ENCODE results near the gene ARHGEF3.

Gene ARHGEF3

DNA sequence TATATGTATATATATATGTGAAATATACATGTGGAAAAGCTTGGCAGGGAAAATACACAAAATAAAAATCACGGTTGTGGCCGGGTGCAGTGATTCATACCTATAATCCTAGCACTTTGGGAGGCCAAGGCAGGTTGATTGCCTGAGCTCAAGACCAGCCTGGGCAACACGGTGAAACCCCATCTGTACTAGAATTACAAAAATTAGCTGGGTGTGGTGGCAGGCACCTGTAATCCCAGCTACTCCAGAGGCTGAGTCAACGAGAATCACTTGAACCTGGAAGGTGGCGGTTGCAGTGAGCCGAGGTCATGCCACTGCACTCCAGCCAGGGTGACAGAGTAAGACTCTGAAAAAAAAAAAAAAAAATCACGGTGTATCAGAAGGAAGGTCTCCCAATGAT, 20.8 kb upstream of the ARHGEF3 start:
- no peak for DNase-seq

DNA sequence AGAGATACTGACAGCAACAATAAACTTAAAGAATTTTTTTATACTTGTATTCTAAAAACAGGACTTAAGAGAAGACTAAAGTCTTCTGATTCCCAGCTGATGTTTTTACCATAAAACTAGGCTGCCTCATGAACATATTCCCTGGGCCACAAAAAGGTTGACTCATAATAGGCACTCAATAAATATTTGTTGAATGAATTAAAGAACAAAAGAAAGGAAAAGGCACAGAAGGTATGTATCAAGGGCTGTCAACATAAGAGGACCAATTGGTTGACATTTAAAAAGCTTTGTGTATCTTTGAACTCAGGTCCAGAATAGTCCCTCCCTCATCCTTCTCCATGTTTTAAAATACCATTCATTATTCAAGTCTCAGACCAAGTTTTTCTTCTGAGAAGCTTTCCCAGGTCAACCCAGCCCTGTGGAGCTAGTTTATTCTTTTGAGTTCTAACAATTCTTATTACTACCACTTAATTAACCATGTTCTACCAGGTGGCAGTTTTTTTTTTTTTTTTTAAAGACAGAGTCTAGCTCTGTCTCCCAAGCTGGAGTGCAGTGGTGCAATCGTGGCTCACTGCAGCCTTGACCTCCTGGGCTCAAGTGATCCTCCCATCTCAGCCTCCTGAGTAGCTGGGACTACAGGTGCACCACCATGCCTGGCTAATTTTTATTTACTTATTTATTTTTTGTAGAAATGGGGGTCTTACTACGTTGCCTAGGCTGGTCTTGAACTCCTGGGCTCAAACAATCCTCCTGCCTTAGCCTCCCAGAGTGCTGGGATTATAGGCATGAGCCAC, 17.5 kb upstream of the ARHGEF3 start:
- no peak for DNase-seq

DNA sequence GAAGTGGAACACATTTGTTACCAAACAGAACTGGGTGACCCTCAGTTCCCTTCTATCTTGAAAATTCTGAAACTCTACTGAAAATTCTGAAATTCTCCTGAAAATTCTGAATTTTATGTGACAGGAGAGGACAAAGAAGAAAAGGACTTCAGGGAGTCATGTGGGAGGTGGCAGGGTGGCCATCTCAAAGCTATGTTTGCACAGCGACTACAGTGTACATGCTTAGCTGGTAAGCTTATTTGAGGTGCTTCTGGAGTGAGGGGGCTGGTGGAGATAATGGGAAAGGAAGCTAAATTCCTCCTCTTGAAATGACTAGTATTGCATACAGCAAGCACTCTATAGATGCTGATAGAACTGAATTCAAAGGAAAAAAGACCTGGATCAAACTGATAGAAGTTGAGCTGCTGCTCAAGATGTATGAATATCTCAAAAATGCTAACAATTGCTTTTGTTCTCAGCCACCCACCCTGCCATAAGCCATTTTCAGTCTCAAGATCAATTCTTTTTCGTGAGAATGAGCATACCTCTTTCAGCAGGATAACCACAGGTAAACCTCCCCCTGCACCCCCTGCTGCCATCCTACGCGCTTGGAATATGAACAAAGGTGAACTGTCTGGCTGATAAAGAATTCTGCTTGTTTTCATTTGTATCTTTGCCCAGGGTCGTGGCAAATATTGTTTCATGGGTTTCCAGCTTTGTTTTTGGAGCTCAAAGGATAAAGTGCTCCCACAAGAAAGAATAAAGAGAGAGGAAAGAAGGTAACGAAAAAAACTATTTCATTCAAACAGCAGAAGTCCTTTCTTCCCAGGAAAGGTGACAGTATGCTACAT, 16.6 kb upstream of the ARHGEF3 start:
- DNase-seq = no peak

DNA sequence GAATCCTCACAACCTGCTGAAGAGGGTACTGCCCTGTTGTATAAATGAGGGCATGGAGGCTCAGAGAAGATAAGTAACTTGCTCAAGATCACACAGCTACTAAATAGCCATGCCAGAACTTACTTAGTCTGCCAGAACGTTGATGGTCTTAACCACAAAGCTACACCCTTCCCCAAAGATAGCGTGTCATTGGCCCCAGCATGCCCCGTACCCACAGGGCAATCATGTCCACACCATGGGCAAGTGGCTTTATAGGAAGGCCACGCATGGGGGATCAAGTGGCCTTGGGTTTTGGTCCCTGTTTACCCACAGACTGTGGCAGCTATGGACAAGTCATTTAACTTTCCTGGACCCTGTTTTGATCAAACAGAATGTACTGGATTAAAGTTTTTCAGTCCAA, 15.9 kb upstream of the ARHGEF3 start:
- no peak for DNase-seq

DNA sequence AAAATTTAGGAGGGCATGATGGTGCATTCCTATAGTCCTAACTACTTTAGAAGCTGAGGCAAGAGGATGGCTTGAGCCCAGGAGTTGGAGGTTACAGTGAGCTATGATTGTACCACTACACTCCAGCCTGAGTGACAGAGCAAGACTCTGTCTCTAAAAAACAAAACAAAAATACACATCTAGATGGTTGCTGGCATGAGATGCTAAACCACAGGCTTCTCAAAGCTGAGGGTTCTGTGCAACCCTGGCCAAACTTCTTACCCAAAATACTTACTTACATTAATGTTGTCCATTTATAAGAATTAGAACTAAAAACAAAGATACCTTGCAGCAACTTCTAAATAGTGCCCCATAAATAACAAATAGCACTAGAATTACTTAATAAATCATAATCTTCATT, 14.3 kb upstream of the ARHGEF3 start:
- no peak for DNase-seq

DNA sequence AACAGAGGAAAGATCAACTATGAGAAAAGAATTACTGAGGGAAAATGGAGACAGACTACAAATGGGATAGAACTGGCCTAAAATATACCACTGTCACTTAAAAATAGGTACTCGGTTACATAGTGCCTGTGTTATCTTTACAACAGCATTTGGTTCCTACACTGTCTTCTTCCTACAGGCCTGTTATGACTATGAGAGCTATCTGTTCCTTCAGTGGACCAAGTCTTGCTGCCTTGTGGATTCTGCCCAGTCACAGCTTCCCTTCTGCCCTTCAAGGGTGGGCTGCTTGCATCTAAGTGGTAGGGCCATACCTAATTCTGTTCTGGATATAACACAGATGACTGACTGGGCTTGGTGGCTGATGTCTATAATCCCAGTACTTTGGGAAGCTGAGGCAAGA, 13.8 kb upstream of the ARHGEF3 start:
- no peak for DNase-seq

DNA sequence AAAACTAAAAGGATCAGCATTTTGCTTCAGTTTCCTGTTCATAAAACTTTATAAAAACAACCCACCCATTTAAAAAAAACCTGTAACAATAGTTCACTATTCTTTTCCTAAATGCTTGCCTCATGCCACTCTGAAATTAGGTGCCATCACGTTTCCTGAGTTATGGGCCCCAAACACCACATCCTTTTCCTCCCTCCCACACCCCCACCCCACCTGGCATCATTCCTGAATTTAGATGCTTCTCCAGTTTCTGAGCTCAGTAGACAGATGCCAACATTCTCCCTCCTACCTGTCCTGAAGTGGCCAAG, 11.9 kb upstream of the ARHGEF3 start:
- DNase-seq = no peak

DNA sequence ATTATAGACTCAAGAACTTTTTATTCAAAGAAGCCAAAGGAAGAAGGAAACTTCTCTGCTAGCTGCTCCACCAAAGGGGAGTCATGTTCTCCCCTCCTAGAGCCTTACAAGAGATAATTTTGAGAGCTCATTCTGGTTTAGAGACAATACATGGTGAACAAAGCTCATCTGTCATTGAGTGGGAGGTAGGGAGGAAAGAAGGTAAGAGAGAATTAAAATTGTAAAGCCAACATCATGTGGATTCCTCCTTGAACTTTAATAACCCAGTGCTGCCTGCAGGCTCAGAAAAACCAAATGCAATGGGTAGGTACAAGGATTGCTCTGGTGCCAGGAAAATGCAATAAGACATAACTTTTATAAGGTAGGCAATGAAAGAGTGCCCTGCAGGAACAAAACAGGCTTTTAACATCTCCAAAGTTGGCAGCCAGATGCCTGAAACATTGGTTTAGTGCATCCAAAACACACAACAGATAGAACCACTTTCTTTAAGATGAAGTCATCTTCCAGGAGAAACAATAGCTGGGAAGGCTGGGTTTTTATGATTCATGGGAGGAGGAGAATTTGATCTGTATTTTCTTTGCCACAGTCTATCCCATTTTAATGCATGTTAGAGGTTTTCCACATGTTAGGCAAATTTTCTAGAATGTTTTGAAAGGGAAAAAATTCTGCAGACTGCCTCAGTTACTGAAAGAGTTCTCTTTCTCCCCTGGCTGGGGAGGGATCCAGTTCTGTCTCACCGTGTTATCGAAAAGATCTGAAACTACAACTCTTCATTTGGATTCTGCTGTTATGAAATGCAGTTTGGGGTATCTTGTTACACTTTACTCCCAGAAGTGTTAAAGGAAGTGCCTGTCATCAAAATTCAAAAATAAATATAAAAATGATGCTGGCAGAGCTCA, 11.3 kb upstream of the ARHGEF3 start:
- no peak for DNase-seq

DNA sequence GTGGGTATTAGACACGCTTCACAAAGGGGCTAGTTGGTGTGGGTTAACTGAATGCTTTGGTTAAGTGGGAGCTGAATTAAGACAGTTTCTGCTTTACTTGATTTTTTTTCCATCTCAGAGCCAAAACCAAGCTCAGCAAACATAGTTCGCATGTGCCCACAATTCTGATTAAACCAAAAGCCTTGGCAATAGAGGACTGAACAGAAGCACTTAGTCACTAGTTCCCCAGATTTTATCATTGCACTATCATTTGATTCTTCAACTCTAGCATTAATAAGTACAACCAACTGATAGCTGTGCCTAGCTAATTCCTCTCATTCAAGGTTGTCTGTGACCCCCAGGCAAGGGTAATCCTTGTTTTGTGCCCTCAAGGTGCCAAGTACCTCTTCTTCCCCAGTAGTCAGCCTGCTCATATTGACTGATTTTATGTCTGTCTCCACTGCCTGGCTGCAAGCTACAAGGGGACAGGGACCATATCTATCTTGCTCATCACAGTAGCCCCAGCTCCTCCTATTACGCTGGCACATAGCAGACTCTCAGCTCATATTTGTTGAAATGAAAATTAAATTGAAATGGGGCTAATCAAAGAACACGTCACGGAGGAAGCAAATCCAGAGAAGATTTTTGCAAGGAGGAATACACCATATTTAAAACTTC, 9.9 kb upstream of the ARHGEF3 start:
- DNase-seq = no peak

DNA sequence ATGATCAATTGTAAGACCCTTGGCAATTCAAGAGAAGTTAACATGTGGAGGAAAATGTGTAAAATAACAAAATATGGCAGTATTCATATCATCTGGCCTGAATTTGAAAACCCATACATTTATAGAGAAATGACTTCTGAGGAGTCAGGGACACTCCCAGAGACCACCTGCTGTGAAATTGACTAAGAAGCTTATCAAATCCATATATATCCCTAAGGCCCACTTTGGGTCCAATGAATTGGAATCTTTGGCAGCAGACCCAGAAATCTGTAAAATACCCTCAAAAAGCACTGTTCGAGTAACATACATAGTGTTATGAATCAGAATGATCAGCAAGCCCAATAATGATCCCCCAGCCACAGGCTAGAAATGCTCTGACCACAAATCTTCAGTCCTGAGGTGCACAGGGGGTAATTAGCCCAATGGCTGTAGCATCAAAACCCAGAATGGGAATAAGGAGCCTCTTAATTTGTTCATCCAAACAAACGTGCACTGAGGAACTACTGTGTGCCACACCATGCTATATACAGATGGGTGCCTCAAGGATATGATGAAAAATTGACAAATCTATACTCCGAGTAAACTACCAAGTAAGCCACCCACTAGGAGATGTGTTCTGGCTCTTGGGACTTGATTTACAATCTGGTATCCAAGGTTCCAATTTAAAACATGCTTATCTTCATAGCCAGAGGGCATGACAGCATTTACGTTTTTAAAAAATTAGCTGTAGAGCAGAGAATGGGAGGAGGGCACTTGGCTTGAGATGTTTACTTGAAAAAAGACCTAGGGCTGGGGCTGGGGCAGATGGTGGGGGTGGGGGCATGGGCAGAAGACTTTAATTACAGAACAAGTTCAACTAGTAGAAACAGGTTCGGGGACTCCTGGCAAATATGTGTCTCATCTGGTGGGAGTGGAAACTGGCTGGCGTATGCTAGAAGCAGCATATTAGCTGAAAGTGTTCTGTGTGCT, 9.1 kb upstream of the ARHGEF3 start:
- DNase-seq = no peak

DNA sequence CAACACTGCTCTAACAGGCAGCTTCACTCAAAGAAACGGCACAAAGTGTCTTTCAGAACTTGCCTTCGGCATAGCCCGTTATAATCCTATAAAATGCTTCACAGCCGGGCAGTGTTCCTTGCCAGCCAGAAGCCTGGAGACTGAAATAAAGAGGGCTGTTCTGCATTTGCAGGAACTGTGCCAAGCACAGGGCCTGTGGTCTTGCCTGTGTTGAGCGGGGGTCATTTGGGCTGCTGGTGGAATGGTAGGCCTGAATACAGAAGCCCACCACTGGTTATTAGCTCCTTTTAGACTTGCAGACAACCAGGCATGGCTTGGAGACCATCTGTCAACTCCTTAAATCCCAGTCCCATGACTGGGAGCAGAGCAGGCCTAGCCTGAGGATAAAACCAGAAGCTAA, 4.7 kb upstream of the ARHGEF3 start:
- no peak for DNase-seq

DNA sequence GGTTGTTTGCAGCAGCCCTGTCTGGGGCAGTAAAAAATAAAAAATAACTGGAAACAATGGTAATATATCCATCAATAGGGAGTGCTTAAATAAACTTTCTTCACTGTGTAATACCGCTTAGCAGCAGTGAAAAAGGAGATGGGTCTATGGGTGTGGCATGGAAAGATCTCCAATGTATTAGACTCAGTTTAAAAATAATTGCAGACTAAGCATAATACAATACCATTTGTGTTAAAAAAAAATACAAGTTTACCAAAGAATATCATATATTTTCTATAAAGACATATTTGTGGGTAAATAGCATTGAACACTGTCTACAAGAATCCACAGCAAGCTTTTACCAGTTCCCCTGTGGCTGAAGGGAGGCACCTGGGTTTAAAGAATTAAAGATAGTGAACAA, 1.0 kb upstream of the ARHGEF3 start:
- DNase-seq = no peak

DNA sequence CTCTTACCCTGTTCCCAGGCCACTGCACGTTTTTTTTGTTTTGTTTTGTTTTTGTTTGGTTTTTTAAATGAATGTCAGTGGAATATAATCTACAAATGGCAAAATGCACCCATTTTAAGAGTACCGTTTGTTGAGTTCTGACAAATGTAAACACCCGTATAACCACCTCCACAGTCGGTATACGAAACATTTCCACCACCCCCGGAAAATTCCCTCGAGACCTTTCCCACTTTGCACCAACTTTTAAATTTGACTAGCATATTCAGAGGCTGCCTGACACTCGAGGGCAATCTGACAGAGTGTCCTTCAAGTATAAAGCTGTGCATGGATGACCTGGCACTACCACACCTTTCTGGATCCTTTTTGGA, 613 bp upstream of the ARHGEF3 start:
- no peak for DNase-seq

DNA sequence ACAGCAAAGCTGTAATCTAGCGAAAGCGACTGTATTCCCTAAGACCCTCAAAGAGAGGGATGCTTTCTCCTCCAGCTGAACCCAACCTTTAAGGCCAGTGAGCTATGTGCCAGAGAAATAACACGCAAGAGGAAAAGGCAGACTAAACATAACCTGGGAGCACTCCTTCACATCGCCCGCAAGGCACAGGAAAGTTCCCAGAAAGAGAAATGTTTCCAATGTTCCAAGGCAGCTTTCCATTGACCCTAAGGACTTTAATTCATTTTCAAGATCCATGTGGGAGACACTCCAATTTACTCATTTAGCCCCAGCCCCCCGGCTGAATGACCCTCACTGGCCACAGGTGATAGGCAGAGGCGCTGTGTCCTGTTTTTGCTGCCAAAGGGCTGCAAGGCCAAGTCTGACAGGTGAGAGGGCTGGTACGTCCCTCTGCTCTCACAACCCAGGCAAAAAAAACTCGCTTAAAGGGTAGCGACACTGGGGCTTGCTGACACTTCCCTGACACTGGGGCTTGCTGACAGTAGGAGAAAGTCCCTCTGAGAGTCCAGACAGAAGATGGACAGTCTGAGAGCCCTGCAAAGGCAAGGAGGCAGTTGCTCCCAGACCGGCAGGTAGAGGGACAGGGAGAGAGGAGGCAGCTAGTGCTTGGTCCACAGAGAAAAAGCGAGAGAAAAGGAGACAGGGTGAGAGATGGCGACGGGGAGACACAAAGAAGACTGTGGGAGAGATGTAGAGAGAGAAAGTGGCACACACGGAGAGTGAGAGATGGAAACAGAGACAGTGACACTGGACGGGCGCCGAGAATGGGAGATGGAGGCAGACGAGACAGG, 702 bp downstream of the ARHGEF3 start:
- no peak for DNase-seq

DNA sequence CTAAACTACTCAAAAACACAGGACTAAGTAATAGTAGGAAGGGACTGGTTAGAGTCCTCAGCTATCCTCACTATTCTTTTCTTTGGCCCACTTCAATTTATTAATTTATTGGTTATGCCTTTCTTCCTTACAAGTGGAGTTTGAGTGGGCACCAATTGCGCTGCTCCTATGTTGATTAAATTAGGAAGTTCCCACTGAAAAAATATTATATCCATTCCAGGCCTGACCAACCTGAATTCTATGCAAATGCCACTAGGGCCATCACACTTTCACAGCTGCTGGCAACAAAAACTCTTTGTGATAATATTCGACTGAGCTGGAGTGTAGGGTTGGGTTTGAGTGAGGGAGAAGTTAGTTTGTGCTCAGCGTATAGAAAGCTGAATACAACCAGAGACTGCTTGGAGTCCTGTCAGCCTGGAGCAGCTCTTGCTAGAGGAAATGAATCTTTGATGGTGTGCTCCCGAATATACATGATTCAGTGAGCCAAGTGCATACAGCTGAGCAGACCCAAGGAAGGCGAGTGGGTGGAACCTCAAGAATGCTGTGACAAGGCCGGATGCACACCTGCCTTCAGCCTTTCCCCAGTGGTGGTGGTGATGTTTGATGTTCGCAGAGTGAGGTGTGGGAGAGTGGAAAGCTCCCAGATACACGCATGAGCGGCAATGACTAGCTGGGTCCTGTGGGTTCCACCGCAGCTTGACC, 1.5 kb downstream of the ARHGEF3 start:
- no peak for DNase-seq

DNA sequence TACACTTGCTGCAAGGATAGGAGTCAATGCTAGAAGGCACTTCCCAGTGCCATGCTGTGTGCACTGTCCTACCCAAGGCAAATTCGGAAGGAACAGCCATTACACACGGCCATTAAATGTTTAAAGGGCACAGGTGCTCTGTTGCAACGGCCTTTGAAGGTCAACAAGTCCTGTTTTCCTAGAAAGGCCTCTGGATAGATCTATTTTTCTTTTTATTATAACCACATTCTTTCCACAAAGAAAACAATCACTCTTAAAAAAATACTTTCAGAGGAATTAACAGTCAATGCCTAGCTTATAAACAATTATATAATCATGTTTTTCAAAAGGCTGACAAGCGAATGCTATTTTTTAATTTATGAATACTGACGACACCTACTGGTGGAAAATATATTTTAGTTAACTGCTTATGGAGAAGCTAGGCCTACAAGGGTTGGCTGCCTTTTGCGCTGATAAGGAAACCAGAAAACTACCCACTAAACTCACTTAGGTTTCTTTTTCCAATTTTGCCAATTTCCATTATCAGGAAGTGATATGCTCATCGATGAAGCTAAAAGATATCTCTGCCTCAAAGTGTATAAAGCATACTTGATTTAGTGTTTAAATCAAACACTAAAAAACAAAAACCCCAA, 2.4 kb downstream of the ARHGEF3 start:
- peak; percentile 60 for DNase-seq

DNA sequence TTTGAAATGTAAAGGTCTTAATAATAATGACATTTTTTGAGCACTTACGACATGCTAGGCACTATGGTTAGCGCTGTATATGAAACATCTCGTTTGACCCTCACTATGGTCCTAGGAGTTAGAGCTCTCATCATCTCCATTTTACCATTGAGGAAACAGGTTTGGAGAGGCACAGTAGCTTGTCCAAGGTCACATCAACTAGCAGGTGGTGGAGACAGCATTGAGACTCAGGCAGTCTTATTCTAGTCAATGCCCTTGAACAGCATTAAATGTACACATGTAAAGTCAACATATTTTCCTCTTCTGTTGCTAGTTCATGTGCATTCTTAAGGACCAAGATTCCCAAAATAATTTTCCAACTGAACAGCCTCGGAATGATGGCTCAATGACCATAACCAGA, 4.8 kb downstream of the ARHGEF3 start:
- DNase-seq = no peak

DNA sequence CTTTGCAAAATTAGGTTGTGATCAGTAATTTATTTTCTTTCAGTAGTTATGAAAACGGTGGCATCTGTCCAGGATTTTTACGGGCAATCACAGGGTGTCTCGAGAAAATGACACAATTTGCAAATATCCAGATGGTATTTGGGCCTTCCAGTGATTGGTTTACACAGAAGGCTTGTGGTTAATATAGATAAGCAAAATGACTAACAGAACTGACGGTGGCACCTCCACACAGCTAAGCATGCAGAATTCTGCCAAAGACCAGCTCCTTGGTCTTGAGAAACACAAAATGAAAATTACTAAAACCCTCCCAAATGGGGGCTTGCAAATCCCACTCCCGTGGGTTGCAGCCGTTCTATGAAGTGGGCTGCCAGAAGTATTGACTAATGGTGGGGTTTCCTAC, 5.5 kb downstream of the ARHGEF3 start:
- DNase-seq = no peak

DNA sequence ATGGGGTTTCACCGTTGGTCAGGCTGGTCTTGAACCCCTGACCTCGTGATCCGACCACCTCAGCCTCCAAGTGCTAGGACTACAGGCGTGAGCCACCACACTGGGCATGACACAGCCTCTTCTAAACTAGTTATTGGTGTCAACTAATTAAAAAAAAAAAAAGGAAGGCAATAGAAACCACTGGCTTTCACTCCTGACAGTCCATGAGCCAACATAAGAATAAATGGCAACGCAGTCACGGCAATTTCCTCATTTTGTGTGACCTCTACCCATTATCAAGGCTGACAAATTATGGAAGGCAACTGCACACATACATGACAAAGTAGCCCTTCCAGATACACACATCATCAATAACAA, 5.9 kb downstream of the ARHGEF3 start:
- DNase-seq = no peak

Measured in NCI-H1105 treated with DMSO at 0.1 percent for 48 hours (cell line).